Karpas-422 (cell line): ENCODE measurements around the gene TTC33. TPM values are rescaled to one million over a fixed set of nuclear protein-coding genes. Genes with fewer than 3 reads are reported as not detected.

Experiments
- DNase-seq: peaks from one replicate; pipeline ENCODE4 v3.0.0-alpha.2; 2015
- H2AFZ ChIP-seq: fragments of 200-600 bp; sonication (generic); 2 replicates; pipeline ENCODE4 v1.6.1; 2014; ENCODE audit warnings: antibody characterized with exemption, low read length, mixed read lengths
- H3K27ac ChIP-seq: fragments of 200-600 bp; sonication (generic); 2 replicates; pipeline ENCODE4 v1.5.1; 2014; ENCODE audit warnings: mild to moderate bottlenecking, low read length, moderate library complexity
- H3K27me3 ChIP-seq: fragments of 200-600 bp; sonication (generic); 2 replicates; pipeline ENCODE4 v1.6.1; 2014; ENCODE audit warnings: low read length, mixed read lengths
- H3K36me3 ChIP-seq: fragments of 200-600 bp; sonication (generic); 2 replicates; pipeline ENCODE4 v1.6.1; 2014; ENCODE audit warnings: low read length, mixed read lengths; ENCODE audit not compliant: insufficient read depth
- H3K4me1 ChIP-seq: fragments of 200-600 bp; sonication (generic); 2 replicates; pipeline ENCODE4 v1.6.1; 2014; ENCODE audit warnings: mild to moderate bottlenecking, low read length, mixed read lengths
- H3K4me2 ChIP-seq: fragments of 200-600 bp; sonication (generic); 2 replicates; pipeline ENCODE4 v1.6.1; 2014; ENCODE audit warnings: low read length, low read depth, mild to moderate bottlenecking; ENCODE audit not compliant: poor library complexity, severe bottlenecking
- H3K4me3 ChIP-seq: fragments of 200-600 bp; sonication (generic); 2 replicates; pipeline ENCODE4 v1.5.1; 2014; ENCODE audit warnings: mild to moderate bottlenecking, antibody characterized with exemption, low read length, mixed read lengths
- H3K79me2 ChIP-seq: fragments of 200-600 bp; sonication (generic); 2 replicates; pipeline ENCODE4 v1.6.1; 2014; ENCODE audit warnings: mild to moderate bottlenecking, low read length, mixed read lengths
- H3K9ac ChIP-seq: fragments of 200-600 bp; sonication (generic); 2 replicates; pipeline ENCODE4 v1.6.0; 2014; ENCODE audit warnings: low read length
- H3K9me2 ChIP-seq: fragments of 200-600 bp; sonication (generic), shearing (Covaris generic); replicated peaks from 2 replicates; pipeline ENCODE4 v1.6.0; 2014; ENCODE audit warnings: mild to moderate bottlenecking, low read length, moderate library complexity; ENCODE audit not compliant: insufficient read depth
- H3K9me3 ChIP-seq: fragments of 300-700, 200-600 bp; sonication (generic); 2 replicates; pipeline ENCODE4 v1.6.1; 2014; ENCODE audit warnings: low read length, mixed read lengths
- H4K20me1 ChIP-seq: fragments of 200-600 bp; sonication (generic); 2 replicates; pipeline ENCODE4 v1.6.1; 2014; ENCODE audit warnings: mild to moderate bottlenecking, antibody characterized with exemption, low read length, low read depth; ENCODE audit not compliant: insufficient read depth
- total RNA-seq: library from RNA; depleted of rRNA; stranded (reverse); fragments of >200 nt; shearing (Covaris generic); gene quantifications from 2 replicates; pipeline ENCODE4 v1.2.3, GENCODE V29; 2014; ENCODE audit warnings: low replicate concordance

Gene TTC33
- total RNA-seq, 1 experiment from 2014 or later = 18.5 TPM

- Histone ChIP-seq H3K9ac (no peak overlapping the region), H3K27ac (no peak overlapping the region), H3K9me3 (no peaks in the 10 kb centered on the region), H4K20me1 (0 out of 2 replicates have a peak, but pooled peaks cover 10% of the 10 kb centered on the region), H3K36me3 (no peaks in the 10 kb centered on the region), H3K79me2 (no peaks in the 10 kb centered on the region), H3K27me3 (no peaks in the 10 kb centered on the region), H2AFZ (no peak overlapping the region), H3K9me2 (no peaks in the 10 kb centered on the region), H3K4me1 (no peaks in the 10 kb centered on the region), H3K4me3 (no peak overlapping the region), H3K4me2 (no peak overlapping the region)
- DNase-seq = no peak
Observed at GRCh38 chr5:40687321-40687720, 68.4 kb downstream of the TTC33 start.

DNA sequence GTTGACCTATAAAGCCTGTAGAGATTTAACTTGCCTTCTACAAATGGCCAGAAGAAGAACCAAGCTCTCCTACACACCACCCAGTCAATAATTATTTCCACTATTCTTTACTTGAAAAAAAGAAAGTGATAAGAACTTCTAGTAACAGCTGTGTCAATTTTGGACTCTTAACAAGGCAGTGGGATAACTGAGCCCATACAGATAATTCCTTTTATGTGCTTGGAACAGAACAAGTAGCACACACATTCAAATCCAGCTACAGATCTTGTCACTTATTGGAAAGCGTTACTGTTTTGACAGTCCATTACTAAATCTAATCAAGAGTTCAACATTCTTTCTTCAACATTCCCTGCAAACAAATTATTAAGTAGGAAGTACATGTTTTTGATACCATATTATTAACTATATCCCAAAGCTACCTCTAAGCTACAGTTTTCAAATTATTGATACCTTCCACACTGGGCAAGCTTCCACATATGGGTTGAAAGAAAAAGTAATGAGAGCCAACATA is 69.7 kb downstream of the TTC33 start:
- peaks cover 10% of the 10 kb centered on the region for H3K4me1 ChIP-seq
- no peak overlapping the region for H3K4me3 ChIP-seq
- no peak overlapping the region for H3K9ac ChIP-seq
- no peak for DNase-seq
- H4K20me1 ChIP-seq = peaks cover 10% of the 10 kb centered on the region; the same call in 1 of the 2 replicates
- no peak overlapping the region for H3K4me2 ChIP-seq
- H3K9me2 ChIP-seq = no peaks in the 10 kb centered on the region
- no peaks in the 10 kb centered on the region for H3K79me2 ChIP-seq
- no peaks in the 10 kb centered on the region for H3K36me3 ChIP-seq
- H3K27me3 ChIP-seq = 0 out of 2 replicates have a peak, but pooled peaks cover under 1% of the 10 kb centered on the region
- H2AFZ ChIP-seq = no peak overlapping the region
- no peak overlapping the region for H3K27ac ChIP-seq
- H3K9me3 ChIP-seq = no peaks in the 10 kb centered on the region

DNA sequence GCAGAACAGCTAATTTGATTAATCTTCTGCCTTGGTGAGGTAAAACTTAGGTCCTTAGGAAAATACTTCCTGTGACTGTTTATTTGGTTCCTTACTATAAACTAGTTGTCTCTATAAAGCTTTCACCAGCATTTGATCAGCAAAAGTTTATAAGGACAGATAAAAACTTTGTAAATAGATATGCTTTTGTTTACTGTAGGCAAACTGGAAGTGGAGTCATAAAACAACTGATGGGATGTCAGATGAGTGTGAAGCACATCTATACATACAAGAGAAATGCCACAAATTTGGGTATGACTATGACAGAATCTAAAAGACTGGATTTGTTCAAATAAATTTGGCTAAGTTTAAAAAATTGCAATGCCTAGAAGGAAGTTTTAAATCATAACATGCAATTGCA is 70.6 kb downstream of the TTC33 start:
- no peaks in the 10 kb centered on the region for H3K9me3 ChIP-seq
- peaks cover 18% of the 10 kb centered on the region for H3K4me1 ChIP-seq
- H3K9ac ChIP-seq = no peak overlapping the region
- no peaks in the 10 kb centered on the region for H3K9me2 ChIP-seq
- no peak for DNase-seq
- H3K27ac ChIP-seq = no peak overlapping the region
- H3K4me3 ChIP-seq = no peak overlapping the region
- H3K4me2 ChIP-seq = no peak overlapping the region
- no peaks in the 10 kb centered on the region for H3K79me2 ChIP-seq
- H3K36me3 ChIP-seq = no peaks in the 10 kb centered on the region
- peaks cover 3% of the 10 kb centered on the region; the same call in 1 of the 2 replicates for H3K27me3 ChIP-seq
- peaks cover 10% of the 10 kb centered on the region; the same call in 1 of the 2 replicates for H4K20me1 ChIP-seq
- H2AFZ ChIP-seq = no peak overlapping the region

DNA sequence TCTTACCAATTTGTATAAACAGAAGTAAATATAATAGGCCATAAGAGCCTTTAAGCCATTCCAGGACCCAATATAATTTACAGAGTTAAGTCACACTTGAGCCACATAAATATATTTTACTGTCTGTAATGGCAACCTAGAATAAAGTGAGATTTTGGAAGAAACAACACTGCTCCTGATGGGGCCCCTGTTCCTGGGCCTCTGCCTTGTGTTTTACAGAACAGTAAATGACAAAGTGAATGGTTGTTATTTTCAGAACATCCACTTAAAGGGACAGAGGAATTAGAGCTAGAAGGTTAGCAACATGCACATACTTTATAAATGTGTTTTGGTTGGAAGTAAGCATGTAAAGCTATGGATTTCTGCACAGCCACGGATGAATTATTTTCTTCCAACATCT is 72.5 kb downstream of the TTC33 start:
- DNase-seq = no peak
- Histone ChIP-seq H3K27ac (no peak overlapping the region), H2AFZ (no peak overlapping the region), H3K4me3 (no peak overlapping the region), H3K9me3 (no peaks in the 10 kb centered on the region), H3K9me2 (no peaks in the 10 kb centered on the region), H3K79me2 (no peaks in the 10 kb centered on the region), H3K9ac (no peak overlapping the region), H3K4me2 (no peak overlapping the region), H3K4me1 (peaks cover 29% of the 10 kb centered on the region), H3K27me3 (peaks cover 3% of the 10 kb centered on the region; the same call in 1 of the 2 replicates), H4K20me1 (peaks cover 10% of the 10 kb centered on the region; the same call in 1 of the 2 replicates), H3K36me3 (no peaks in the 10 kb centered on the region)

GRCh38 chr5:40682154-40683017 is 73.4 kb downstream of the TTC33 start:
- H3K4me1 ChIP-seq = peaks cover 29% of the 10 kb centered on the region
- no peaks in the 10 kb centered on the region for H3K9me2 ChIP-seq
- H2AFZ ChIP-seq = peak overlapping the region; percentile 46; the same call in 1 of the 2 replicates
- peaks cover 5% of the 10 kb centered on the region; the same call in 1 of the 2 replicates for H4K20me1 ChIP-seq
- no peaks in the 10 kb centered on the region for H3K9me3 ChIP-seq
- H3K27me3 ChIP-seq = peaks cover 3% of the 10 kb centered on the region; the same call in 1 of the 2 replicates
- H3K27ac ChIP-seq = no peak overlapping the region
- peak overlapping the region; percentile 54; the same call in 1 of the 2 replicates for H3K4me3 ChIP-seq
- no peaks in the 10 kb centered on the region for H3K79me2 ChIP-seq
- H3K9ac ChIP-seq = 0 out of 2 replicates have a peak overlapping the region, but pooled peaks have one; percentile 28
- H3K4me2 ChIP-seq = peak overlapping the region; percentile 77
- H3K36me3 ChIP-seq = no peaks in the 10 kb centered on the region
- DNase-seq = no peak

GRCh38 chr5:40681363-40682153 is 74.2 kb downstream of the TTC33 start:
- DNase-seq = no peak
- peaks cover 4% of the 10 kb centered on the region; the same call in 1 of the 2 replicates for H4K20me1 ChIP-seq
- no peaks in the 10 kb centered on the region for H3K9me3 ChIP-seq
- H3K36me3 ChIP-seq = no peaks in the 10 kb centered on the region
- H3K4me1 ChIP-seq = peaks cover 29% of the 10 kb centered on the region
- H3K9ac ChIP-seq = peak overlapping the region; percentile 28; the same call in 1 of the 2 replicates
- H3K4me3 ChIP-seq = peak overlapping the region; percentile 54
- H2AFZ ChIP-seq = peak overlapping the region; percentile 46; the same call in 1 of the 2 replicates
- peak overlapping the region; percentile 77 for H3K4me2 ChIP-seq
- peaks cover 3% of the 10 kb centered on the region; the same call in 1 of the 2 replicates for H3K27me3 ChIP-seq
- no peaks in the 10 kb centered on the region for H3K9me2 ChIP-seq
- H3K27ac ChIP-seq = no peak overlapping the region
- no peaks in the 10 kb centered on the region for H3K79me2 ChIP-seq

- Histone ChIP-seq H3K27me3 (peaks cover 3% of the 10 kb centered on the region; the same call in 1 of the 2 replicates), H2AFZ (0 out of 2 replicates have a peak overlapping the region, but pooled peaks have one; percentile 46), H3K9me2 (no peaks in the 10 kb centered on the region), H3K4me2 (peak overlapping the region; percentile 77), H3K27ac (no peak overlapping the region), H3K9ac (no peak overlapping the region), H3K79me2 (no peaks in the 10 kb centered on the region), H3K9me3 (no peaks in the 10 kb centered on the region), H3K36me3 (no peaks in the 10 kb centered on the region), H3K4me1 (peaks cover 29% of the 10 kb centered on the region), H3K4me3 (peak overlapping the region; percentile 65; the same call in 1 of the 2 replicates), H4K20me1 (no peaks in the 10 kb centered on the region; the same call in 1 of the 2 replicates)
- DNase-seq = no peak
Observed at GRCh38 chr5:40680741-40681362, 74.9 kb downstream of the TTC33 start.
